22Rv1 (cell line): ENCODE data around the gene KDM4B.

Source experiments
- CTCF ChIP-seq: fragments of 450-650 bp; IDR thresholded peaks from 2 replicates; pipeline ENCODE4 v1.5.1; 2017; ENCODE audit warnings: mild to moderate bottlenecking
- ZFX ChIP-seq: fragments of 450-650 bp; IDR thresholded peaks from 2 replicates; pipeline ENCODE4 v1.6.1; 2017; ENCODE audit warnings: antibody characterized with exemption, borderline replicate concordance

DNA sequence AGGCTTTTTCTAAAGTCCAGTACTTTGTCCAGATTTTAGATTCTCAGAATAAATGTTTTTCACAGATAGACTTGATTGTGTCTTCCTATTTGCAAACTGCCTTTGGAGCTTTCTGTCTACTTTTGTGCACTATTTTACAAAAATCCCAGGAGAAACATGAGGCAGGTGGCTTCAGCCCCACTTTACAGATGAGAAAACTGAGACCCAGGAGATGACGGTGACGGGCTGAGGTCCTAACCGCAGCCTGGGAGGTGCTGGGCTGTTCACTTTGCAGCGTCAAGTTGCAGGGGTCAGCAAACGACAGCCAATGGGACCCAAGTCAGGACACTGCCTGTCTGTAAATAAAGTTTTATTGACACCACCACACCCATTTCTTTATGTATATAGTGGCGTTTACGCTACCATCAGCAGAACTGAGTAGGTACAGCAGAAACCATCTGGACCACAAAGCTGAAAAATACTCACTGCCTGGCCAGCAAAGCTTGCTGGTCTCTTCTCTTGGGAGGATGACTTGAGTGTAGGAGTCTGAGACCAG is 6.8 kb upstream of the KDM4B start:
- TF ChIP-seq ZFX (no peak), CTCF (no peak)
